GM12865 (cell line): ENCODE results near the gene ASB8.
"Not testable (repeated sequence)": the region's sequence is repeated elsewhere in the genome, so short reads cannot be mapped to it uniquely, and the experiment has no call there.

Experiments
- DNase-seq: peaks from one replicate; pipeline ENCODE4 v3.0.0; 2010; ENCODE audit warnings: low read depth
- H3K4me3 ChIP-seq: 2 replicates; pipeline ENCODE4 v1.5.1; 2011; ENCODE audit warnings: mild to moderate bottlenecking, low read depth, low read length, control low read depth
- TF ChIP-seq, protein P1 (sequence below): IDR thresholded peaks from 2 replicates; pipeline ENCODE4 v1.5.1; 2011; ENCODE audit warnings: low read length, control low read depth, low read depth, inconsistent platforms; ENCODE audit not compliant: insufficient read depth; ENCODE audit errors: missing control alignments

The ASB8 gene

DNA sequence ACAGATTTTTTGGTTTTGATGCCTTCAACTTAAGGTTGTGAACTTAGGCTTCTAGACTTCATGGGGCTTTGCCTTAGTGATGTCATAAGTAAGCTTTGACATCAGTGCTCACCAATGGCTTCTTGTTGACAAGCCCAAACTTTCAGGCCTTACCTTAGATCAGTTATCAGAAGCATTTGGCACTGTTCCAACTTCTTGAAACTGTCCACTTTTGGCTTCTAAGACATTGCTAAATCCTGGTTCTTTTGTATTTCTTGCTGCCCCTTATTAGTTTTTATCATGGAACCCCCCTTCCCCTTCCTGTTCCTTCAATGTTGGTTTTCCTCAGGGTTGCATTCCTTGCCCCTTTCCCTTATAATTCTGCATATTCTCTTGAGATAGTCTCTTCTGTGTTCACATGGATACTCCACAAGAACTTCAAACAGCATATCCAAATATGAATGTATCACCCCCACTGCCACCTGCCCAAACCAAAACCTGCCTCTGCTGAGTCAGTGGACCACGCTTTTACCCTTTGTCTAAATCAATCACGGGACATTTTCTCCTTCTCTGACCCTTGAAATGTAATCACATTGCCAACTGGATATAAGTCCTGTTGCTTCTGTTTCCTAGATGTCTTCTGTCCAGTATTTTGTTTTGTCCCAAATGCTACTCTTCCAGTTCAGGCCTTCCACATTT, 30.2 kb downstream of the ASB8 start:
- TF ChIP-seq, protein P1, sequence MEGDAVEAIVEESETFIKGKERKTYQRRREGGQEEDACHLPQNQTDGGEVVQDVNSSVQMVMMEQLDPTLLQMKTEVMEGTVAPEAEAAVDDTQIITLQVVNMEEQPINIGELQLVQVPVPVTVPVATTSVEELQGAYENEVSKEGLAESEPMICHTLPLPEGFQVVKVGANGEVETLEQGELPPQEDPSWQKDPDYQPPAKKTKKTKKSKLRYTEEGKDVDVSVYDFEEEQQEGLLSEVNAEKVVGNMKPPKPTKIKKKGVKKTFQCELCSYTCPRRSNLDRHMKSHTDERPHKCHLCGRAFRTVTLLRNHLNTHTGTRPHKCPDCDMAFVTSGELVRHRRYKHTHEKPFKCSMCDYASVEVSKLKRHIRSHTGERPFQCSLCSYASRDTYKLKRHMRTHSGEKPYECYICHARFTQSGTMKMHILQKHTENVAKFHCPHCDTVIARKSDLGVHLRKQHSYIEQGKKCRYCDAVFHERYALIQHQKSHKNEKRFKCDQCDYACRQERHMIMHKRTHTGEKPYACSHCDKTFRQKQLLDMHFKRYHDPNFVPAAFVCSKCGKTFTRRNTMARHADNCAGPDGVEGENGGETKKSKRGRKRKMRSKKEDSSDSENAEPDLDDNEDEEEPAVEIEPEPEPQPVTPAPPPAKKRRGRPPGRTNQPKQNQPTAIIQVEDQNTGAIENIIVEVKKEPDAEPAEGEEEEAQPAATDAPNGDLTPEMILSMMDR: no peak
- no peak overlapping the region for H3K4me3 ChIP-seq
- no peak for DNase-seq

DNA sequence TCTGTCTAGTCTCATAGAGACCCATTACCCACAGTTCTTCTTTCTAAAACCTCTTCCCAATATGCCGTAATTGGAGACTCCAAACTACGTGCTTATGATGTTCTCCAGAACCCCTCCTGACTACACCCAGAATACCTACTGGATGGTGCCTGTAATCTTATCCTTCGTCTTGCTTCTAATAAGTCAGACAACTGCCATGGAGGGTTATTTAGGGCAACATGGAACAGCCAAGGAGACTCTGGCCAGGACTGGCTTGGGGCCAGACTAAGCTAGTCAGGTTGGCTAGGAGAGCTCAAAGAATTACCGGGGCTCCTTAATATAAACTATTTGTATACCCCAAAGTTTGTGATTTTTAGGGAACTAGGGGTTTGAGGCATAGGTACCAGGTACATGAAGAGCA, 31.3 kb downstream of the ASB8 start:
- DNase-seq: no peak
- TF ChIP-seq, protein P1: no peak
- H3K4me3 ChIP-seq: no peak overlapping the region

DNA sequence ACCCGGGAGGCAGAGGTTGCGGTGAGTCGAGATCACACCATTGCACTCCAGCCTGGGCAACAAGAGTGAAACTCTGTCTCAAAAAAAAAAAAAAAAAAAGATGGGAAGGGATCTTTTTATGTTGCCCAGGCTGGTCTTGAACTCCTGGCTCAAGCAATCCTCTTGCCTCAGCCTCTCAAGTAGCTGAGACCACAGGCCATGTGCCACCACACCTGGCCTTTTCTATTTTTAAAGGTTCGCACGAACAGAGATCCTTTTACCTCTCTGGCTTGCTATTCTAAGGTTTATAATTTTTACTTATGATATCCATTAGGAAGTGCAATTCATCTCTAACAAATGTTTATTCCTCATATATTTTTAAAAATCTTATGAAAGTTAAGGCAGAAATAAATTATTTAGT, 31.8 kb downstream of the ASB8 start:
- not testable (repeated sequence) for H3K4me3 ChIP-seq, DNase-seq

DNA sequence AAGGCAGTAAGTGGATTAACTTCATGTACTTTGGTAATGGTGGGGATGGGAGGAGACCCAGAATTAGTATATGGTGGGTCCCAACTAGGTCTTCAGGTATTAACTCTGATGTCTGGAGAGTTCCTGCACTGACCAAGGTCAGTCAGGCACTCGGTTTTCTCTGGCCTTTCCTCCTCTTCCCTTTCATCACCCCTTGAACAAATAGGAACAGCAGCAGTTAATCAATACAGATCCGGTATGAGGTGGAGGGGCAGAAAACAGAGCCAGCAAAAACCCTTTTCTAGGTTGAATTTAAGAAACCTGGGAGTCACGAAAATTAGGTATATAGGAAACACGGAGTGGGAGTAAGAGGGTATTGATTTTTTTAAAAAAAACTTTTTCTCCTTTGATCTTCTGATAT, 34.1 kb downstream of the ASB8 start:
- DNase-seq: no peak
- TF ChIP-seq, protein P1: no peak
- no peak overlapping the region for H3K4me3 ChIP-seq

DNA sequence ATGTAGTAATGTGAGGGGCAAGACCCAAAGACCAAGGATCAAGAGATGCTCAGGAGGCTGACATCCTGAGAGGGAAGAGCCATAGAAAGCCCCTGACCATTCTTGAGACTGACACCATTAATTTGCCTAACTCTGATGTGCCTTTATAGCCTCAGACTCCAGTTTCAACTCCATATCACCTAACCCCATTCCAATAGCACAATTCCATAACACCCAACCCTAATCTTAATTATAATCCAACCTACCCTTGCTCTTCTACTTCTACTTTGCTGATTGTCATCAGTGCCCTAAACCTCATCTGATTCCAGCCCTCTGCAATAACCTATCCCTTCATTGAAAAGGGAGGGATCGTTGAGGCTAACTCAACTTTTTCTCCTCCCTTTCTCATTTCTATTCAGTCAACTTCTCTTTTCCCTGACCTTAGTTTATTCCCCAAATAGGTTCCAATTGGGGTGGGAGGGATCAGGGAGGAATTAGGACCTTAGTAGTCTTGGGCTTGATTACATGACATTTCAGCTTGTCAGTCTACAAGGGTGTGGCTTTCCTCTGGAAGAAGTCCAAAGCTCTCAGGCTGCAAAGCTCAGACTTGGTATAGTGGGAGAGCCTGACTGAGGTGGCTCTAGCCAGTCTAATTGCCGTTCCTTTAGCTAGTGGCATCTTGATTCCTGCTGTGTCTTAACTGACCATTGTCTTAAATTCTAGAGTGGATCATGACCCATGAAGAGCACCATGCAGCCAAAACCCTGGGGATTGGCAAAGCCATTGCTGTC, 35.1 kb downstream of the ASB8 start:
- DNase-seq: no peak
- H3K4me3 ChIP-seq: no peak overlapping the region
- TF ChIP-seq, protein P1: no peak

DNA sequence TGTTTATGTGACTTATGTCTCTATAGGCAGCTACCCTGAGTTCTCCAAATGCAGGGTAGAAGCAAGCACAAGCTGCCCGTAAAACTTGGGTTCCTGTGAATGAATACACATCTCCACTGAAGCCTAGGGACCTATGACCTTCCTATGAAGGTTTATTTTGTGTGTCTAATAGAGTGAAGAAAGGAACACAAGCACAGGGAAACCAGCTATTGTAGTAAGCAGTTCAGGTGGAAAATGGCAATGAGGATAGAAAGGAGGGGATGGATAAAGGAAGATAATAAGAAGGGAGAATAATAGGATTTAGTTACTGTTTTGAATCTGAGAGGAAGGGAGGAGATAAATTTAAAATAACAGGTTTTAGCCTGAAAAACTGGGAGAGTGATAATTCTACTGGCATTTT, 35.8 kb downstream of the ASB8 start:
- no peak for DNase-seq
- H3K4me3 ChIP-seq: no peak overlapping the region
- TF ChIP-seq, protein P1: no peak

DNA sequence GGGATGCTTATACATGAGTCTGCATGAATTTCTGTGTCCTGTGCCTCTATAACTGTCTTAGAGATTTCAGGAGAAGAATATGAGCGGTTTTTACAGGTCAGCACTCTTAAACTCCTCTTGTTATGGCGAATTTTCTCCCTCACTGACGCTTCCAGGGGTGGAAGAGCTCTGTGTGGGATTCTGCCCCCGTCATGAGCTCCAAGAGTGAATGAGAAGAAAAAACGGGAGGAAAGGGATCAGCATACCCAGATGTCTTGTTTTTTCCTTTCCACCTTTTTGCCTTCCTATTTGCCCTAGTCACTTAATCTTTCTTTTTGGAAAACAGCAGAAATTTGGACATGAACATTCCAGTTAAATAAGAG, 37.5 kb downstream of the ASB8 start:
- DNase-seq: no peak
- TF ChIP-seq, protein P1: no peak
- H3K4me3 ChIP-seq: peak overlapping the region; percentile 60
